Ishikawa (cell line): ENCODE data around the gene SCAMP1.

Experiments
- CEBPB ChIP-seq: IDR thresholded peaks from 2 replicates; pipeline ENCODE4 v1.6.1; 2012
- CREB1 ChIP-seq: IDR thresholded peaks from 2 replicates; pipeline ENCODE4 v1.6.1; 2012; ENCODE audit warnings: low read depth
- EGR1 ChIP-seq: IDR thresholded peaks from 2 replicates; pipeline ENCODE4 v1.6.1; 2012
- EP300 ChIP-seq: IDR thresholded peaks from 2 replicates; pipeline ENCODE4 v1.6.1; 2012; ENCODE audit warnings: borderline replicate concordance
- NFIC ChIP-seq: IDR thresholded peaks from 2 replicates; pipeline ENCODE4 v1.6.1; 2012
- RAD21 ChIP-seq: IDR thresholded peaks from 2 replicates; pipeline ENCODE4 v1.6.1; 2012; ENCODE audit warnings: low read depth
- REST ChIP-seq: IDR thresholded peaks from 2 replicates; pipeline ENCODE4 v1.6.1; 2012; ENCODE audit warnings: low read depth, mild to moderate bottlenecking
- TAF1 ChIP-seq: IDR thresholded peaks from 2 replicates; pipeline ENCODE4 v1.6.1; 2012; ENCODE audit warnings: low read depth, mild to moderate bottlenecking
- TCF12 ChIP-seq: IDR thresholded peaks from 2 replicates; pipeline ENCODE4 v1.6.1; 2012; ENCODE audit warnings: low read depth
- TEAD4 ChIP-seq: IDR thresholded peaks from 2 replicates; pipeline ENCODE4 v1.6.1; 2012
- USF1 ChIP-seq: IDR thresholded peaks from 2 replicates; pipeline ENCODE4 v1.6.1; 2012
- YY1 ChIP-seq: IDR thresholded peaks from 2 replicates; pipeline ENCODE4 v1.6.1; 2012; ENCODE audit warnings: low read depth
- TF ChIP-seq, protein P1 (sequence below): IDR thresholded peaks from 2 replicates; pipeline ENCODE4 v1.6.1; 2012

- TF ChIP-seq USF1 (no peak), CREB1 (no peak), RAD21 (no peak), EP300 (no peak), REST (no peak), NFIC (no peak), YY1 (no peak), TAF1 (no peak), TCF12 (no peak), CEBPB (no peak), TEAD4 (no peak), EGR1 (no peak)
- TF ChIP-seq, protein P1, sequence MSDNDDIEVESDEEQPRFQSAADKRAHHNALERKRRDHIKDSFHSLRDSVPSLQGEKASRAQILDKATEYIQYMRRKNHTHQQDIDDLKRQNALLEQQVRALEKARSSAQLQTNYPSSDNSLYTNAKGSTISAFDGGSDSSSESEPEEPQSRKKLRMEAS, result no peak
These were observed 6.2 kb upstream of the SCAMP1 start for GRCh38 chr5:78354066-78354670.
